GM10248 (cell line): ENCODE measurements around the gene FBXL17.

Source experiments
- CTCF ChIA-PET: fragments of 300-600 bp; sonication (Branson Sonifier 250); formaldehyde crosslinking; extraction: SDS; loops from one replicate; lab custom pipeline; 2021; ENCODE audit warnings: antibody characterized with exemption; lab: Yijun Ruan, JAX
- POLR2A ChIA-PET: fragments of 350-650 bp; sonication (Branson Sonifier 250); formaldehyde crosslinking; extraction: SDS; loops from one replicate; lab custom pipeline; 2020; ENCODE audit warnings: antibody characterized with exemption; lab: Yijun Ruan, JAX
- DNase-seq: peaks from one replicate; pipeline ENCODE4 v3.0.0; 2012; ENCODE audit errors: extremely low spot score
- CTCF ChIP-seq: IDR thresholded peaks from 2 replicates; pipeline ENCODE4 v1.5.1; 2012; ENCODE audit warnings: mild to moderate bottlenecking, low read depth; ENCODE audit errors: extremely low read depth, missing control alignments, control extremely low read depth

The FBXL17 gene

GRCh38 chr5:108312258-108312657 lies 69.6 kb downstream of the FBXL17 start:
- CTCF ChIA-PET = interaction anchor here (0.8 to 3.0 kb wide), 2 partner anchors 11 to 24 kb away, joined by 3 to 13 read pairs; no protein-coding TSS in a partner anchor
- POLR2A ChIA-PET = no interaction called here
- no peak for DNase-seq
- no peak for TF ChIP-seq CTCF

GRCh38 chr5:108311682-108312081 lies 70.2 kb downstream of the FBXL17 start:
- TF ChIP-seq CTCF = no peak
- no peak for DNase-seq
- ChIA-PET CTCF (interaction anchor here (1.1 to 3.0 kb wide), 3 partner anchors 11 to 52 kb away, joined by 3 to 13 read pairs (median 3); no protein-coding TSS in a partner anchor), POLR2A (no interaction called here)

- POLR2A ChIA-PET = no interaction called here
- no peak for DNase-seq
- TF ChIP-seq CTCF = no peak
- CTCF ChIA-PET = no interaction called here
These were observed 78.3 kb downstream of the FBXL17 start for GRCh38 chr5:108303611-108304010.

GRCh38 chr5:108303086-108303485 lies 78.8 kb downstream of the FBXL17 start:
- no peak for DNase-seq
- ChIA-PET POLR2A (no interaction called here), CTCF (no interaction called here)
- TF ChIP-seq CTCF = no peak

GRCh38 chr5:108297042-108297601 lies 84.8 kb downstream of the FBXL17 start:
- no peak for TF ChIP-seq CTCF
- ChIA-PET CTCF (no interaction called here), POLR2A (no interaction called here)
- DNase-seq = no peak

- DNase-seq = no peak
- ChIA-PET POLR2A (no interaction called here), CTCF (interaction anchor here (1.0 to 1.3 kb wide), 2 partner anchors 9 to 35 kb away, joined by 3 to 5 read pairs; no protein-coding TSS in a partner anchor)
- no peak for TF ChIP-seq CTCF
These were observed 86.1 kb downstream of the FBXL17 start for GRCh38 chr5:108295578-108296368.
